HG02885 (cell line): ENCODE data around the gene LEMD3.
"Not testable (repeated sequence)": the region's sequence is repeated elsewhere in the genome, so short reads cannot be mapped to it uniquely, and the experiment has no call there.

ENCODE experiments used
- ATAC-seq: cut with Tn5 transposase; IDR thresholded peaks from one replicate; pipeline ENCODE4 v1.9.1; 2021; ENCODE audit warnings: mild to moderate bottlenecking; ENCODE audit not compliant: unreplicated experiment, poor library complexity

Gene LEMD3

GRCh38 chr12:65276916-65277530, 107.6 kb downstream of the LEMD3 start:
- ATAC-seq, result no peak

- no peak for ATAC-seq
Observed at GRCh38 chr12:65277994-65278575, 108.7 kb downstream of the LEMD3 start.

GRCh38 chr12:65278576-65279368, 109.4 kb downstream of the LEMD3 start, which contains the start of gene MSRB3:
Gene MSRB3, plus strand, starts transcription at chr12:65278683. Its CDS starts 29,897 bp downstream, at chr12:65308580.
- ATAC-seq, result peak; percentile 75

GRCh38 chr12:65279369-65280112, 110.2 kb downstream of the LEMD3 start:
- peak; percentile 21 for ATAC-seq

GRCh38 chr12:65280306-65280705, 110.9 kb downstream of the LEMD3 start:
- no peak for ATAC-seq

GRCh38 chr12:65282840-65283239, 113.5 kb downstream of the LEMD3 start:
- ATAC-seq, result no peak

- ATAC-seq, result not testable (repeated sequence)
Observed at GRCh38 chr12:65285532-65285931, 116.1 kb downstream of the LEMD3 start.

- no peak for ATAC-seq
Observed at GRCh38 chr12:65287426-65287825, 118.0 kb downstream of the LEMD3 start.

- no peak for ATAC-seq
Observed at GRCh38 chr12:65292241-65292640, 122.9 kb downstream of the LEMD3 start.

- ATAC-seq, result no peak
Observed at GRCh38 chr12:65293735-65294134, 124.4 kb downstream of the LEMD3 start.

- ATAC-seq, result no peak
Observed at GRCh38 chr12:65294641-65295262, 125.4 kb downstream of the LEMD3 start.

- no peak for ATAC-seq
Observed at GRCh38 chr12:65296508-65297265, 127.3 kb downstream of the LEMD3 start.
